Measurements from ENCODE around the gene PER2.

DNA sequence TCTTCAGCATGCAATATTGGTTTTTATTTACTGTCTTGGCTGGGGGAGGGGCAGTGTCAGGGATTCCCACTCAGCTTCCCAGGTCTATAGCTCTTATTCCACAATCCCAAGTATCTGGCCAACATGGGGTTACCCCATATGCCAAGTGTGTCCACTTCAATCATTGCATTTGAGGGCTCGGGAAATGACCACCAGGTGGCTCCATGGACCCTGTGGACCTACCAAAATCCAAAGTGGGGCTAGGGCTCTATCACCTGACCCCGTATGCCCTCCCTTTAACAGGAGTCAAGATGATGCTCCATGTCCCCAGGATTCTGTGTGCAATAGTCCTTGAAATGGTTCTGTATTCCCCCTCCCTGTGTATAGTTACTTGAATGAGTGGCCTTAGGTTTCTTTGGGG lies 19.8 kb upstream of the PER2 start:
- TF ChIP-seq, protein P1, sequence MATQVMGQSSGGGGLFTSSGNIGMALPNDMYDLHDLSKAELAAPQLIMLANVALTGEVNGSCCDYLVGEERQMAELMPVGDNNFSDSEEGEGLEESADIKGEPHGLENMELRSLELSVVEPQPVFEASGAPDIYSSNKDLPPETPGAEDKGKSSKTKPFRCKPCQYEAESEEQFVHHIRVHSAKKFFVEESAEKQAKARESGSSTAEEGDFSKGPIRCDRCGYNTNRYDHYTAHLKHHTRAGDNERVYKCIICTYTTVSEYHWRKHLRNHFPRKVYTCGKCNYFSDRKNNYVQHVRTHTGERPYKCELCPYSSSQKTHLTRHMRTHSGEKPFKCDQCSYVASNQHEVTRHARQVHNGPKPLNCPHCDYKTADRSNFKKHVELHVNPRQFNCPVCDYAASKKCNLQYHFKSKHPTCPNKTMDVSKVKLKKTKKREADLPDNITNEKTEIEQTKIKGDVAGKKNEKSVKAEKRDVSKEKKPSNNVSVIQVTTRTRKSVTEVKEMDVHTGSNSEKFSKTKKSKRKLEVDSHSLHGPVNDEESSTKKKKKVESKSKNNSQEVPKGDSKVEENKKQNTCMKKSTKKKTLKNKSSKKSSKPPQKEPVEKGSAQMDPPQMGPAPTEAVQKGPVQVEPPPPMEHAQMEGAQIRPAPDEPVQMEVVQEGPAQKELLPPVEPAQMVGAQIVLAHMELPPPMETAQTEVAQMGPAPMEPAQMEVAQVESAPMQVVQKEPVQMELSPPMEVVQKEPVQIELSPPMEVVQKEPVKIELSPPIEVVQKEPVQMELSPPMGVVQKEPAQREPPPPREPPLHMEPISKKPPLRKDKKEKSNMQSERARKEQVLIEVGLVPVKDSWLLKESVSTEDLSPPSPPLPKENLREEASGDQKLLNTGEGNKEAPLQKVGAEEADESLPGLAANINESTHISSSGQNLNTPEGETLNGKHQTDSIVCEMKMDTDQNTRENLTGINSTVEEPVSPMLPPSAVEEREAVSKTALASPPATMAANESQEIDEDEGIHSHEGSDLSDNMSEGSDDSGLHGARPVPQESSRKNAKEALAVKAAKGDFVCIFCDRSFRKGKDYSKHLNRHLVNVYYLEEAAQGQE (IDR thresholded peaks at IDR 0.05; ENCODE audit: insufficient replicate concordance, low read depth): no peak
- TF ChIP-seq, protein P2, sequence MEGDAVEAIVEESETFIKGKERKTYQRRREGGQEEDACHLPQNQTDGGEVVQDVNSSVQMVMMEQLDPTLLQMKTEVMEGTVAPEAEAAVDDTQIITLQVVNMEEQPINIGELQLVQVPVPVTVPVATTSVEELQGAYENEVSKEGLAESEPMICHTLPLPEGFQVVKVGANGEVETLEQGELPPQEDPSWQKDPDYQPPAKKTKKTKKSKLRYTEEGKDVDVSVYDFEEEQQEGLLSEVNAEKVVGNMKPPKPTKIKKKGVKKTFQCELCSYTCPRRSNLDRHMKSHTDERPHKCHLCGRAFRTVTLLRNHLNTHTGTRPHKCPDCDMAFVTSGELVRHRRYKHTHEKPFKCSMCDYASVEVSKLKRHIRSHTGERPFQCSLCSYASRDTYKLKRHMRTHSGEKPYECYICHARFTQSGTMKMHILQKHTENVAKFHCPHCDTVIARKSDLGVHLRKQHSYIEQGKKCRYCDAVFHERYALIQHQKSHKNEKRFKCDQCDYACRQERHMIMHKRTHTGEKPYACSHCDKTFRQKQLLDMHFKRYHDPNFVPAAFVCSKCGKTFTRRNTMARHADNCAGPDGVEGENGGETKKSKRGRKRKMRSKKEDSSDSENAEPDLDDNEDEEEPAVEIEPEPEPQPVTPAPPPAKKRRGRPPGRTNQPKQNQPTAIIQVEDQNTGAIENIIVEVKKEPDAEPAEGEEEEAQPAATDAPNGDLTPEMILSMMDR (IDR thresholded peaks at IDR 0.05; ENCODE audit: insufficient read depth, low read length): no peak
- TF ChIP-seq POLR2AphosphoS5 (IDR thresholded peaks at IDR 0.05; ENCODE audit: low read depth): no peak
- TF ChIP-seq GABPA (IDR thresholded peaks at IDR 0.05; ENCODE audit: low read depth): no peak

Measured in HL-60 (cell line).